Measurements from ENCODE around the gene LTB.

LTB gene

GRCh38 chr6:31620586-31621319 lies 38.5 kb upstream of the LTB start, which contains the start of gene PRRC2A (continued):
- TF ChIP-seq TSHZ1 (tag by site-specific recombination; IDR thresholded peaks at IDR 0.05; ENCODE audit: borderline replicate concordance) (peak; percentile 42; the same call in 1 of the 2 replicates), OSR2 (tag by site-specific recombination; IDR thresholded peaks at IDR 0.05) (peak; percentile 55; the same call in 1 of the 2 replicates), ZBTB17 (tag by site-specific recombination; IDR thresholded peaks at IDR 0.05) (no peak), ZNF473 (tag by site-specific recombination; IDR thresholded peaks at IDR 0.05) (no peak), ZBTB11 (tag by site-specific recombination; conservative IDR thresholded peaks at IDR 0.05; ENCODE audit: low read depth) (peak; percentile 72), ZNF362 (tag by site-specific recombination; IDR thresholded peaks at IDR 0.05) (no peak; the same call in 1 of the 2 replicates), ZNF843 (tag by site-specific recombination; IDR thresholded peaks at IDR 0.05) (no peak; the same call in 1 of the 2 replicates), BCL11A (tag by site-specific recombination; IDR thresholded peaks at IDR 0.05; ENCODE audit: low read depth) (no peak), ZNF311 (tag by site-specific recombination; IDR thresholded peaks at IDR 0.05; ENCODE audit: borderline replicate concordance) (no peak), ZFP41 (tag by site-specific recombination; IDR thresholded peaks at IDR 0.05; ENCODE audit: borderline replicate concordance) (no peak), ZNF548 (tag by site-specific recombination; IDR thresholded peaks at IDR 0.05) (0 out of 2 replicates have a peak, but pooled peaks have one; percentile 34), ZNF549 (tag by site-specific recombination; IDR thresholded peaks at IDR 0.05) (no peak), ZBTB6 (tag by site-specific recombination; IDR thresholded peaks at IDR 0.05) (0 out of 2 replicates have a peak, but pooled peaks have one; percentile 11), ZSCAN5A (tag by site-specific recombination; IDR thresholded peaks at IDR 0.05) (peak; percentile 83; the same call in 1 of the 2 replicates), ZBTB49 (tag by site-specific recombination; IDR thresholded peaks at IDR 0.05; ENCODE audit: low read depth) (no peak), ZNF624 (tag by site-specific recombination; IDR thresholded peaks at IDR 0.05) (no peak), ZNF629 (tag by site-specific recombination; IDR thresholded peaks at IDR 0.05) (no peak; the same call in 1 of the 2 replicates), BCL11B (tag by site-specific recombination; IDR thresholded peaks at IDR 0.05; ENCODE audit: low read depth) (peak; percentile 34; the same call in 1 of the 2 replicates), ZNF580 (tag by site-specific recombination; IDR thresholded peaks at IDR 0.05) (no peak; the same call in 1 of the 2 replicates), FEZF1 (tag by site-specific recombination; IDR thresholded peaks at IDR 0.05) (peak; percentile 34; the same call in 1 of the 2 replicates), ZNF146 (tag by site-specific recombination; IDR thresholded peaks at IDR 0.05) (peak; percentile 58), ZNF19 (tag by site-specific recombination; IDR thresholded peaks at IDR 0.05; ENCODE audit: low read depth) (no peak)

Measured in HEK293 (cell line).